BJ (cell line): ENCODE data around the gene RBMS1. TPM values are rescaled to one million over a fixed set of nuclear protein-coding genes. Genes with fewer than 3 reads are reported as not detected.

ENCODE experiments used
- CTCF ChIA-PET: fragments of 350-600 bp; formaldehyde crosslinking; extraction: SDS; loops from one replicate; lab custom pipeline; 2021; ENCODE audit warnings: antibody characterized with exemption, inconsistent platforms; lab: Yijun Ruan, JAX
- POLR2A ChIA-PET: fragments of 300-600 bp; sonication (Branson Sonifier 250); formaldehyde crosslinking; extraction: SDS; loops from one replicate; lab custom pipeline; 2021; ENCODE audit warnings: antibody characterized with exemption; lab: Charles Lee
- DNase-seq: peaks from one replicate; pipeline ENCODE4 v3.0.0-alpha.2; 2011; ENCODE audit warnings: low read depth
- H3K27me3 ChIP-seq: 2 replicates; pipeline ENCODE4 v1.6.0; 2011; ENCODE audit warnings: low read length; ENCODE audit not compliant: control insufficient read depth, insufficient read depth
- H3K36me3 ChIP-seq: 2 replicates; pipeline ENCODE4 v1.5.1; 2011; ENCODE audit warnings: low read length; ENCODE audit not compliant: control insufficient read depth, insufficient read depth
- H3K4me3 ChIP-seq: 2 replicates; pipeline ENCODE4 v1.5.1; 2011; ENCODE audit warnings: low read depth, mild to moderate bottlenecking, control low read depth, low read length
- polyA plus RNA-seq: library from polyadenylated mRNA; depleted of rRNA; stranded (reverse); fragments of >200 nt; gene quantifications from 2 replicates; pipeline ENCODE4 v1.2.3, GENCODE V29; 2011
- TF ChIP-seq, protein P1 (sequence below): IDR thresholded peaks from 2 replicates; pipeline ENCODE4 v1.5.1; 2011; ENCODE audit warnings: low read depth, mild to moderate bottlenecking, control low read depth, inconsistent platforms, low read length, moderate library complexity; ENCODE audit not compliant: insufficient read depth

The RBMS1 gene
- polyA plus RNA-seq, 1 experiment = 80.1 TPM

- TF ChIP-seq, protein P1, sequence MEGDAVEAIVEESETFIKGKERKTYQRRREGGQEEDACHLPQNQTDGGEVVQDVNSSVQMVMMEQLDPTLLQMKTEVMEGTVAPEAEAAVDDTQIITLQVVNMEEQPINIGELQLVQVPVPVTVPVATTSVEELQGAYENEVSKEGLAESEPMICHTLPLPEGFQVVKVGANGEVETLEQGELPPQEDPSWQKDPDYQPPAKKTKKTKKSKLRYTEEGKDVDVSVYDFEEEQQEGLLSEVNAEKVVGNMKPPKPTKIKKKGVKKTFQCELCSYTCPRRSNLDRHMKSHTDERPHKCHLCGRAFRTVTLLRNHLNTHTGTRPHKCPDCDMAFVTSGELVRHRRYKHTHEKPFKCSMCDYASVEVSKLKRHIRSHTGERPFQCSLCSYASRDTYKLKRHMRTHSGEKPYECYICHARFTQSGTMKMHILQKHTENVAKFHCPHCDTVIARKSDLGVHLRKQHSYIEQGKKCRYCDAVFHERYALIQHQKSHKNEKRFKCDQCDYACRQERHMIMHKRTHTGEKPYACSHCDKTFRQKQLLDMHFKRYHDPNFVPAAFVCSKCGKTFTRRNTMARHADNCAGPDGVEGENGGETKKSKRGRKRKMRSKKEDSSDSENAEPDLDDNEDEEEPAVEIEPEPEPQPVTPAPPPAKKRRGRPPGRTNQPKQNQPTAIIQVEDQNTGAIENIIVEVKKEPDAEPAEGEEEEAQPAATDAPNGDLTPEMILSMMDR = no peak
- ChIA-PET POLR2A (no interaction called here), CTCF (no interaction called here)
- no peak for DNase-seq
- H3K27me3 ChIP-seq = no peaks in the 10 kb centered on the region
- no peaks in the 10 kb centered on the region for H3K36me3 ChIP-seq
- H3K4me3 ChIP-seq = no peak overlapping the region
Observed at GRCh38 chr2:160505256-160505655, 11.6 kb upstream of the RBMS1 start.

DNA sequence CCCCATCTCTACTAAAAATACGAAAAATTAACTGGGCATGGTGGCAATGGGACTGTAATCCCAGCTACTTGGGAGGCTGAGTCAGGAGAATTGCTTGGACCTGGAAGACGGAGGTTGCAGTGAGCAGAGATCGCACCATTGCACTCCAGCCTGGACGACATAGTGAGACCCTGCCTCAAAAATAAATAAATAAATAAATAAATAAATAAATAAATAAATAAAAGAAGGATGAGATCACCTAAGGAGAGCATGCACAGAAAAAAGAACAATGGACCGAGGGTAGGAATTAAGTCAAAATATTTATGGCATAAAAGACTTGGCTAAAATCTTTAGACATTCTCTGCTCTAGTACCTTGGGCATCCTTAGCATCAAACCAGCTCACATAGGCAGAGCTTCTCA is 8.9 kb upstream of the RBMS1 start:
- POLR2A ChIA-PET = no interaction called here
- Histone ChIP-seq H3K4me3 (no peak overlapping the region), H3K36me3 (no peaks in the 10 kb centered on the region), H3K27me3 (no peaks in the 10 kb centered on the region)
- no peak for DNase-seq
- TF ChIP-seq, protein P1 = no peak
- CTCF ChIA-PET = interaction anchor here (1.8 kb wide), 1 partner anchor 468 kb away, joined by 6 read pairs; no protein-coding TSS in a partner anchor

DNA sequence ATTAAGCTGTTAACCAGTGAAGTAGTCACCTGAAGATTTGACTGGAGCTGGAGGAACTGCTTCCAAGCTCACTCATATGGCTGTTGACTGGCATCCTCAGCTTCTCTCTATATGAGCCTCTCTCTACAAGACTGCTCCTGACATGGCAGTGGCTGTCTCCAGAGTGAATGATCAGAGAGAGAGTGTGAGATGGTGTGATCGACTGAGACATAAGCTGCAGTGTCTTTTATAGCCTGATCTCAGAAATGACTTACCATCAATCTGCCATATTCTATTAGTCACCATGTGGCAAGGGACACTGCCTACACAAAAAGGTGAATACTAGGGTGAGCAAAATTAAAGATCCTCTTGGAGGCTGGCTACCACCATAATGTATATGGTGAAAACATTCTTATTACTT is 7.8 kb upstream of the RBMS1 start:
- TF ChIP-seq, protein P1 = no peak
- no peak for DNase-seq
- Histone ChIP-seq H3K4me3 (no peak overlapping the region), H3K27me3 (no peaks in the 10 kb centered on the region), H3K36me3 (no peaks in the 10 kb centered on the region)
- ChIA-PET POLR2A (no interaction called here), CTCF (interaction anchor here (0.8 kb wide), 1 partner anchor 72 kb away, joined by 3 read pairs; no protein-coding TSS in a partner anchor)

- DNase-seq = no peak
- Histone ChIP-seq H3K36me3 (no peaks in the 10 kb centered on the region), H3K27me3 (no peaks in the 10 kb centered on the region), H3K4me3 (no peak overlapping the region)
- ChIA-PET CTCF (interaction anchor here (0.6 kb wide), 1 partner anchor 204 kb away, joined by 3 read pairs; no protein-coding TSS in a partner anchor), POLR2A (no interaction called here)
- TF ChIP-seq, protein P1 = no peak
Observed at GRCh38 chr2:160499865-160500264, 6.3 kb upstream of the RBMS1 start.

- ChIA-PET POLR2A (interaction anchor here (0.6 kb wide), 2 partner anchors 203 to 352 kb away, joined by 9 to 14 read pairs; no protein-coding TSS in a partner anchor), CTCF (interaction anchor here (1.4 kb wide), 1 partner anchor 12 kb away, joined by 5 read pairs; no protein-coding TSS in a partner anchor)
- Histone ChIP-seq H3K4me3 (no peak overlapping the region), H3K27me3 (no peaks in the 10 kb centered on the region), H3K36me3 (no peaks in the 10 kb centered on the region)
- no peak for DNase-seq
- TF ChIP-seq, protein P1 = no peak
Observed at GRCh38 chr2:160498137-160498536, 4.5 kb upstream of the RBMS1 start.
